Renal cortex interstitium (tissue), 11 donors: Measurements from ENCODE around the gene KLHL29. TPM values are rescaled to one million over a fixed set of nuclear protein-coding genes. Genes with fewer than 3 reads are reported as not detected.

Experiments used
- DNase-seq, 11 donors: peaks; one replicate each; pipeline ENCODE4 v3.0.0-alpha.2; 2013; ENCODE audit warnings: low read depth in 9 of 11, low spot score in 4 of 11; ENCODE audit errors: extremely low read depth in 1 of 11
- polyA plus RNA-seq, 3 donors: library from polyadenylated mRNA; unstranded; fragments of 120-200 nt; gene quantifications; one replicate each; pipeline ENCODE4 v1.2.1, GENCODE V29; 2013; ENCODE audit not compliant: insufficient read length in 3 of 3

KLHL29 gene
- polyA plus RNA-seq, 3 donors = 11.8 to 14.6 (median 12.2) TPM

DNA sequence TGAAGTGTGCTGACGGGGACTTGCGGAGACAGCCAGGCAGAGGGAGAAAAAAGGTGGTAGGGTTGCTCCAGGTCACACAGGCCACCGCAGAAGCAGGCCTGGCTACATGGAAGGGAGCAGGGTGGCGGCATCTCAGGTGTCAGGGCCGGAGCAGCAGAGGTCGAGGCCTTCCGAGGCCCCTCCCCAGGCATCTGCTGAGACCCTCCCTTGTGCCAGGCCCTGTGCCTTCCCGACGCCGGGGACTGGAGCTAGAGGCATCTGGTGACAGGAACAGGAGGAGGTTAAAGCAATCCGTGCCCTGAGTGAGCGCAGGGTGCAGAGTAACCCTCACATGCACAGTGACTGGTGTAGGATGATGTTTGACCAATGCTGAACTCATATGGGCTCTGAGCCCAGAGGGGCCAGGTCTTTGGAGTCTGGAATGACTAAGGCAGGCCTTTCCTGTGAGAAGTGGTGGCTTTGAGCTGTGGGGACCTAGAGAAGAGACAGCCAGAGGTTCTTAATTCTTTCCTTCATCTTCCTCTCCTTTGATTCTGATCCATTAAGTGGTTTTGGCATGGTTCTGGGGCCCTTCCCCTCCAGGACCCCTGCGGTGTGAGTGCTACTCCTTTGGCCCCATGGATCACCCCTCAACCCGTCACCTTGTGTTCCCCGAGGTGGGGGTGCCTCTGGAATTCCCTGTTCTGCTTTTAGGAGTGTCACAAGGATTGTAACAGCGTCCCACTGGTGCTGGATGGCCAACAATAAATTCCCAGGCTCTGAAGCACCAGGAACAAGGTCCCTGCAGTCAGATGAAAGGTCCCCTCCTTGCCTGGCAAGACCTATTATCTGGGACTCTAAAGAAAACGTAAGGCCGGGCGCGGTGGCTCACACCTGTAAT, 72.1 kb downstream of the KLHL29 start:
- no peak for DNase-seq

DNA sequence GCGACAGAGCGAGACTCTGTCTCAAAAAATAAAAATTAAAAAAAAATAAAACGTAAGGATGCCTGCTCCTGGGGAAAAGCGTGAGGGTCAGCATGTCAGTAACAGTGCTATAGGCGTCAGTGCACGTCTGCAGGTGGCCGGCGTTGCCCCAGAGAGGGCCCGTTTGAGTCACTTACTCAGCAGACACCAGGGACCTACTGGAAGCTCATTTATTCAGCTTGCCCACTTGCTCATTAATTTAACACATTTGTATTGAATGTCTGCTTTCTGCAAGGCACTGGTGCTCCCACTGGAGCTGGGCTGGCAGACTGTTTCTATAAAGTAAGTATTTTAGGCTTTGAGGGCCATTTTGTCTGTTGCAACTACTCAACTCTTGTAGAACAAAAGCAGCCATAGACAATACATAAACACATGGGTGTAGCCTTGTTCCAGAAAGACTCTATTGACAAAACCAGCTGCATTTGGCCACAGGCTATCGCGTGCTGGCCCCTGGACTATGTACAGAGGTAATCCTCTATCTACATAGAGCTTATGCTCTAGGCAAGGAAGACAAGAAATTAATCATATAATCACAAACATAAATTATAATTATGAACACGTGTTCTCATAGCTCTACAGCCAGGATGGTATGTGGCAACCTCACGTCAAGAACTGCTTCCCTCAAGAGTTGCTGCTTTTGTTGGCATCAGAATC, 73.2 kb downstream of the KLHL29 start:
- DNase-seq = no peak

GRCh38 chr2:23459032-23459431, 74.1 kb downstream of the KLHL29 start:
- no peak for DNase-seq

DNA sequence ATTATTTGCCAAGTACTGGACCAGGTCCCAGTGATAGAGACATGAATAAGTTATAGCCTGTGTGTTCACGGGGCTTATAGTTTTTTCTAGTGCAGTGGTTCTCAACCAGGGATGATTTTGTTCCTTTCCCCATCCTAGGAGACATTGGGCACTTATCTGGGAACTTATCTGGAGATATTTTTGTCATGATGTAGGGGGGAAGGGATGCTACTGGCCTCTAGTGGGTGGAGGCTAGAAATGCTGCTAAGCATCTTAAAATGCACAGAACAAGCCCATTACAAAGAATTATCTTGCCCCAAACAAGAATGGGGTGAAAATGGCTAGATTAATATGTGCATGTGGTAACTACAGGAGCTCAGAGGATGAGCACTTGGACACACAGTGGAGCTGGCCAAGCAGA, 75.2 kb downstream of the KLHL29 start:
- DNase-seq = no peak

- DNase-seq = no peak
Observed at GRCh38 chr2:23460993-23461392, 76.0 kb downstream of the KLHL29 start.

GRCh38 chr2:23464156-23464555, 79.2 kb downstream of the KLHL29 start:
- no peak for DNase-seq

- DNase-seq = no peak
Observed at GRCh38 chr2:23464905-23465537, 80.0 kb downstream of the KLHL29 start.

DNA sequence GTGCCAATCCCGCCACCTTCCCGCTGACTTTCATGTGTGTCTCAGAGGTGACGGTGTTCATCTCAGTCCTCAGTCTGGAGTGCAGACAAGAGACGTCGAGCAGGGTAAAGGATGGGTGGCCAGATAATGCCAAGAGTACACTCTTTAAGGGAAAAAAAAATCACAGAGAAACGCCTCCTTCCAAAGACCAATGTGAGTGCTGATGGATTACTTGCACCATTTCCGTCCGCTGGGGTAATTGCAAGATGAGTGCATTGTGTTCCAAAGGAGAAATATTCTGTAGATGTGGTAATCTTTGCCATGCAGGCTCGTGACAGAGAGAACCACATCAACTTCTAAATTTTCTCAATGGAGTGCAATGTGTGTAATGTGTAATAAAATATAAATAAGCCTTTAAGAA, 81.0 kb downstream of the KLHL29 start:
- DNase-seq = no peak

DNA sequence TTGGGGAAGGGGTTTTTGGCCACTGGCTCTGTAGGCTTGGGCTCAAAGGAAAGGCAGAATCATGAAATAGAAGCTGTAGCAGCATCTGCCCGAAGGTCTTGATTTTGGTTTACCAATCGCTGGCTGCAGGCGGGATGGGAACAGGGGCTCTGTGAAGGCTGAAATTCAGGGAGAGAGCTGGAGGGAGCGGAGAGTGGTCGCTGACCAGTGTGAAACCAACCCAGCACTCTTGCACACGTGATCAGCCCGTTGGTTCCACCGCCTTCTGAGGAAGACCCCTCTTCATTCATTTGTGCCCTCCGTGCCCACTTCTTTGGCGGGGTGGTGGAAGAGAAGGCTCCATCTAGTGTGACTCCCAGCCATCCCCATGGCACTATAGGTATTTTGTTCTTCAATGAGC, 82.6 kb downstream of the KLHL29 start:
- no peak for DNase-seq

- DNase-seq = no peak
Observed at GRCh38 chr2:23468474-23469141, 83.6 kb downstream of the KLHL29 start.

- DNase-seq = no peak
Observed at GRCh38 chr2:23469142-23469540, 84.2 kb downstream of the KLHL29 start.

GRCh38 chr2:23475036-23475435, 90.1 kb downstream of the KLHL29 start:
- no peak for DNase-seq

- DNase-seq = no peak
Observed at GRCh38 chr2:23475473-23475872, 90.5 kb downstream of the KLHL29 start.

- no peak for DNase-seq
Observed at GRCh38 chr2:23476786-23477185, 91.8 kb downstream of the KLHL29 start.

GRCh38 chr2:23477392-23477791, 92.4 kb downstream of the KLHL29 start:
- DNase-seq = no peak

DNA sequence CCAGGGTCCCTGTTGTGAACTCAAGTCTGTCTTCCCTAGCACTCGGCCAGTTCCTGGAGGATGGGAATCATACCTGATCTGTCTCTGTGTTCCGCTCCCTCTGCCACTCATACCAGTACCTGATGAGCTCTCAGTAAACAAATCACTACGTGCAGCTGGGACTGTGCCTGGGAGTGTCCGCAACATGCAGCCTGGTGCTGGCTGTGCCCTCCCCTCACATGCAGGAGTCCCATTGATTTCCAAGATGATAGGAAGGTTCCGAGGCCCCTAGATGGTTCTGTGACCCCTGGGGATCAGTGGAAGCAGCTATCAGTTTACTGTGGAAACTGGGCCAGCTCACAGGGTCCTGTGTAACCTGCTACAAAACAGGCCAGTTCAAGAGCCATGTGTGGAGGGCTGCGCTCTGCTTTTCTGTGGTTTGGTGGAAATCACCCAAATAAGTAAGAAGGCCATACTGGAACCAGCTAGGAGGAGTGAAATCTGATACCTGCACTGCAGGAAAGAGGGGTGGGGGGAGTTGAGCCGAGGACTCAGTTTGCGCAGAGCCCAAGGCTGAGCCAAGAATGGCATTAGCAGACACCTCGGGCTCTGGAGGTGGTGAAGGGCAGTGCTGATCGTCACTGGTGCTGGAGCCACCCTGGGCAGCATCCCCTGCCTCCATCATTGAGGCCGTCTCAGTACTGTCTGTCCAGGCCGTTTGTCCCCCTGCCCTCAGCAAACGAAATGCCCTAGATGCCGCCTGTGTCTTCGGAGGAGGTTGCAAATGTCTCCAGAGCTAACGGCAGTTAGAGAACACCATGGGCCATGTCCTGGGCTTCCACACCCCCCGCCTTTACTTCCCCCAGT, 93.3 kb downstream of the KLHL29 start:
- DNase-seq = no peak

DNA sequence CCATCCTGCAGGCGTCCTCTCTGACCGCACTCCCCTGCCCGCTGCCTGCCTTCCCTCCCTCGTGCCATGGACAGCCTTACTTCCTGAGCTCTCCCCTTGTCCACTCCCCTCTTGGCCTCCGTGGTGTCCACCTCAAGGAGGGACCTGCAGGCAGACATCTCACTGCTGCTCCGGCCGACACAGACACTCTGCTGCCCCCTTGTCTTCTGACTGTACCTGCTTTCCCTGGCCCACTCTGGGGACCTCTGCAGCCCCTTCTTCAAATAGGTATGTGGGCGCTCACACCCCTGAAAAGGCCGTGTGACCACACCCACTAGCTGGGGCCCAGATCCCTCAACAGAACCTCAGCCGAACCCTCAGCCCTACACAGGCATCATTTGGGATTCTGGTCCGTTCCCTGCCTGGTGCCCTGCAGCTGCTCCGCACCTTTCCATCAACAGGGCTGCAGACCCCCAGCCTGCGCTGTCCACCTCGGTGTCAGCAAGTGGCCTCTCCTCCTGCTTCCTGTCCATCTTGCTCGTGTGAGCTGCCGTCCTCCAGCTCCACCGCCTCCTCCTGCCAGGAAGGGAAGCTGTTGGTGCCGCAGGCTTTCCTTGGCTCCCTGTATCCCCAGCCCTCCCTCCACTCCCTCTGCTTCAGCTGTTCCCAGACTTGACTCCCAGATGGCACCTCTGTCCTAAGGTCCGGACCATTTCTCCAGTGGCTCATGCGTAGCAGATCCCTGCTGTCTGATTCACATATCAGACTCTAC, 94.1 kb downstream of the KLHL29 start:
- no peak for DNase-seq
